ENCODE measurements around the gene KCNK6. TPM values are rescaled to one million over a fixed set of nuclear protein-coding genes. Genes with fewer than 3 reads are reported as not detected.

Gene KCNK6
- total RNA-seq, 6 experiments from 2014 or later = 2.6 to 9.2 (median 2.9) TPM

DNA sequence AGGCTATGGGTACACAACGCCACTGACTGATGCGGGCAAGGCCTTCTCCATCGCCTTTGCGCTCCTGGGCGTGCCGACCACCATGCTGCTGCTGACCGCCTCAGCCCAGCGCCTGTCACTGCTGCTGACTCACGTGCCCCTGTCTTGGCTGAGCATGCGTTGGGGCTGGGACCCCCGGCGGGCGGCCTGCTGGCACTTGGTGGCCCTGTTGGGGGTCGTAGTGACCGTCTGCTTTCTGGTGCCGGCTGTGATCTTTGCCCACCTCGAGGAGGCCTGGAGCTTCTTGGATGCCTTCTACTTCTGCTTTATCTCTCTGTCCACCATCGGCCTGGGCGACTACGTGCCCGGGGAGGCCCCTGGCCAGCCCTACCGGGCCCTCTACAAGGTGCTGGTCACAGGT lies 6.9 kb downstream of the KCNK6 start:
- H3K36me3 Mint-ChIP-seq (ENCODE audit: low read depth) = no peaks in the 10 kb centered on the region
- peaks cover 5% of the 10 kb centered on the region; the same call in 1 of the 2 replicates for H3K4me1 Mint-ChIP-seq (ENCODE audit: low read depth)

DNA sequence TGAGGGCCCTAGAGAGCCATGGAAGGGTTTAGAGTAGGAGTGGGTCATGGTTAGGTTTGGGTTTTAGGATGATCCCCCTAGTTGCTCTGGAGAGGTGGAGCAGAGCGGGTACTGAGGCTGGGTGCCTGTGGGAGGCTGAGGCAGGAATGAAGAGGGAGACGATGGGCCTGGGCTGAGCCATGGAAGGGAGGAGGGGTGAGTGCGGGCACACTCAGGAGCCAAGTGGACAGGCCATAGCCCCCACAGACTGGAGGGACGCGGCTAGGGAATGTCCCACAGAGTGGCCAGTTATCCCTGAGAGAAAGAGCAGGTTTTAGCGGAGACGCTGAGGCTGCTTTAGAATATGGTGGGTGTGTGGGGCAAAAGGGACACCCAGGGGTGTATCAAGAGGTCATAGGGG lies 10.0 kb downstream of the KCNK6 start:
- no peak for DNase-seq
- H3K9me3 Mint-ChIP-seq = no peaks in the 10 kb centered on the region
- no peak overlapping the region for H3K27ac Mint-ChIP-seq

More for the DNA sequence above, 6.9 kb downstream of the KCNK6 start:
- Mint-ChIP-seq H3K4me3 (no peak overlapping the region), H3K27ac (no peak overlapping the region), H3K27me3 (ENCODE audit: insufficient read depth) (peaks cover 3% of the 10 kb centered on the region), H3K9me3 (no peaks in the 10 kb centered on the region)
- no peak for DNase-seq
- TF ChIP-seq, protein P1, sequence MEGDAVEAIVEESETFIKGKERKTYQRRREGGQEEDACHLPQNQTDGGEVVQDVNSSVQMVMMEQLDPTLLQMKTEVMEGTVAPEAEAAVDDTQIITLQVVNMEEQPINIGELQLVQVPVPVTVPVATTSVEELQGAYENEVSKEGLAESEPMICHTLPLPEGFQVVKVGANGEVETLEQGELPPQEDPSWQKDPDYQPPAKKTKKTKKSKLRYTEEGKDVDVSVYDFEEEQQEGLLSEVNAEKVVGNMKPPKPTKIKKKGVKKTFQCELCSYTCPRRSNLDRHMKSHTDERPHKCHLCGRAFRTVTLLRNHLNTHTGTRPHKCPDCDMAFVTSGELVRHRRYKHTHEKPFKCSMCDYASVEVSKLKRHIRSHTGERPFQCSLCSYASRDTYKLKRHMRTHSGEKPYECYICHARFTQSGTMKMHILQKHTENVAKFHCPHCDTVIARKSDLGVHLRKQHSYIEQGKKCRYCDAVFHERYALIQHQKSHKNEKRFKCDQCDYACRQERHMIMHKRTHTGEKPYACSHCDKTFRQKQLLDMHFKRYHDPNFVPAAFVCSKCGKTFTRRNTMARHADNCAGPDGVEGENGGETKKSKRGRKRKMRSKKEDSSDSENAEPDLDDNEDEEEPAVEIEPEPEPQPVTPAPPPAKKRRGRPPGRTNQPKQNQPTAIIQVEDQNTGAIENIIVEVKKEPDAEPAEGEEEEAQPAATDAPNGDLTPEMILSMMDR (IDR thresholded peaks at IDR 0.05) = no peak

DNA sequence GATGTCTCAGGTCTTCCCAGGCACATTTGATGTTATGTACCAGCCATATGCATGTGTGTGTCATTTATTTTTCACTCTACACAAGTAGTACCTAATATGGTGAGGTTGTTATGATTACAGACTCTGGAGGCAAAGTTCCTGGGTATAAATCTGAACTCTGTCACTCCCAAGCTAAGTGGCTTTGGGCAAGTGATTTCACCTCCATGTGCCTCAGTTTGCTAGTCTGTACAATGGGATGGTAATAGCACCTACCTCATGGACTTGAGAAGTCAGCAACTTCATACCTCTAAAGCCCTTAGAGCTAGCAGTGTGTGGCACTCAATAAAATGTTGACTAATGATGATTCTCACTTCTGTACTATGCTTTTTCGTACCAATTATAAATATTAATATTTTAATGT lies 12.1 kb downstream of the KCNK6 start:
- Mint-ChIP-seq H3K4me3 (no peak overlapping the region), H3K27me3 (ENCODE audit: insufficient read depth) (peaks cover 4% of the 10 kb centered on the region)

More for the DNA sequence above, 10.0 kb downstream of the KCNK6 start:
- Mint-ChIP-seq H3K4me3 (no peak overlapping the region), H3K36me3 (ENCODE audit: low read depth) (no peaks in the 10 kb centered on the region), H3K27me3 (ENCODE audit: insufficient read depth) (peaks cover 3% of the 10 kb centered on the region; the same call in 1 of the 2 replicates), H3K4me1 (ENCODE audit: low read depth) (no peaks in the 10 kb centered on the region)
- TF ChIP-seq, protein P1 (IDR thresholded peaks at IDR 0.05) = no peak

DNA sequence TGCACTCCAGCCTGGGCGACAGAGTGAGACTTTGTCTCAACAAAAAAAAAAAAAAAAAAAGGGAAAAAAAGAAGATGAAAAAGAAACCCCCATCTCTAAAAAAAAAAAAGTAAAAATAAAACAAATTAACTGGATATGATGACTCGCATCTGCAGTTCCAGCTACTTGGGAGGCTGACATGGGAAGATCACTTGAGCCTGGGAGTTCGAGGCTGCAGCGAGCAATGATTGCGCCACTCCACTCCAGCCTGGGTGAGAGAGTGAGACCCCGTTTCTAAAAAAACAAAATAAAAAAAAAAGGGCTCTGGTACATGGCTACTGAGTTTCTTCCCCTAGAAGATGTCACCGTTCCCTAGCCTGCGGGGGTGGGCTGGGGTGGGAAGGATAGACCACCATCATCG lies 13.6 kb downstream of the KCNK6 start:
- Mint-ChIP-seq H3K4me3 (no peak overlapping the region), H3K4me1 (ENCODE audit: low read depth) (peaks cover 9% of the 10 kb centered on the region), H3K27ac (no peak overlapping the region), H3K36me3 (ENCODE audit: low read depth) (no peaks in the 10 kb centered on the region), H3K9me3 (no peaks in the 10 kb centered on the region), H3K27me3 (ENCODE audit: insufficient read depth) (peaks cover 4% of the 10 kb centered on the region)
- DNase-seq = no peak
- TF ChIP-seq, protein P1 (IDR thresholded peaks at IDR 0.05) = no peak

More for the DNA sequence above, 12.1 kb downstream of the KCNK6 start:
- Mint-ChIP-seq H3K9me3 (no peaks in the 10 kb centered on the region), H3K4me1 (ENCODE audit: low read depth) (peaks cover 3% of the 10 kb centered on the region), H3K27ac (no peak overlapping the region), H3K36me3 (ENCODE audit: low read depth) (no peaks in the 10 kb centered on the region)
- DNase-seq = no peak
- TF ChIP-seq, protein P1 (IDR thresholded peaks at IDR 0.05) = no peak

DNA sequence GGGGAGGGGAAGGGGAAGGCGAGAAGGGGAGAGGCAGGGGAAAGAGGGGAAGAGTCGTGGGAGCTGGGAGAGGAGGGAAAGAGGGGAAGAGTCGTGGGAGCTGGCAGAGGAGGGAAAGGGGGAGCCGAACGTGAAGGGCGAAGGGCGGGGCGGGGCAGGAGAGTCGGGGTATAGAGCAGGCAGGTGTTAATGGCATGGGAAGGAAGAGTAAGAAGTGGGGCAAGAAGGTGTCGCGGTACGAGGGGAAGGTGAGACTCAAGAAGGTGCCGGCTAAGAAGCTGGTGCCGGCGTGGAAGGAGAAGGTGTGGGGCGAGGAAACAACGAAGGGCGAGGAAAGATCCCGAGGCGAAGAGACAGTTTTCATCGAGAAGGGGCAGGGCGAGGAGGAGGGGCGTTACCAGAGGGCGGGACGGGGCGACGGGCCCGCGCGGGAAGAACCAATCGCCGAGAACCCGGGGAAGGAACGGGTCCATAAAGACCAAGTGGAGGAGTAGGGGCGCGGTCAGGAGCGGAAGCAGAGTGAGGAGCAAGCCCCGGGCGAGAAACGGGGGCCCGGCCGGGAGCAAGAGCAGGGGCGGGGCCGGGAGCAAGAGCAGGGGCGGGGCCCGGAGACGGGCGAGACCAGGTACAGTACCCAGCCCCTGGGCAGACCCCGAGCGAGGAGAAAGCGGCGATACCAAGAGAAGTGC lies 16.4 kb downstream of the KCNK6 start:
- no peaks in the 10 kb centered on the region for H3K36me3 Mint-ChIP-seq (ENCODE audit: low read depth)
- H3K9me3 Mint-ChIP-seq = no peaks in the 10 kb centered on the region
- peak overlapping the region; percentile 95 for H3K27ac Mint-ChIP-seq
- TF ChIP-seq, protein P1 (IDR thresholded peaks at IDR 0.05) = no peak
- DNase-seq = peak; percentile 96
- H3K4me1 Mint-ChIP-seq (ENCODE audit: low read depth) = peaks cover 17% of the 10 kb centered on the region
- H3K27me3 Mint-ChIP-seq (ENCODE audit: insufficient read depth) = peaks cover 1% of the 10 kb centered on the region; the same call in 1 of the 2 replicates
- H3K4me3 Mint-ChIP-seq = peak overlapping the region; percentile 96
